ENCODE results near the gene CLSTN3. TPM values are rescaled to one million over a fixed set of nuclear protein-coding genes. Genes with fewer than 3 reads are reported as not detected.

The CLSTN3 gene
- total RNA-seq, 1 donor from 2014 or later: 134 TPM

- peak within 1 kb of the TSS; percentile 98 for H3K27ac Mint-ChIP-seq (ENCODE audit: unreplicated experiment)
- H3K27me3 Mint-ChIP-seq (ENCODE audit: unreplicated experiment): no peaks in the 10 kb centered on the region
- peak within 1 kb of the TSS; percentile 92 for H3K4me3 Mint-ChIP-seq (ENCODE audit: unreplicated experiment)
- peaks cover 6% of the 10 kb centered on the region for H3K36me3 Mint-ChIP-seq (ENCODE audit: low read depth, unreplicated experiment)
- H3K4me1 Mint-ChIP-seq (ENCODE audit: unreplicated experiment): peaks cover 7% of the 10 kb centered on the region
- H3K9me3 Mint-ChIP-seq (ENCODE audit: unreplicated experiment): no peaks in the 10 kb centered on the region
- DNase-seq (ENCODE audit: low spot score): peak; percentile 96
- TF ChIP-seq CTCF (IDR thresholded peaks at IDR 0.05; ENCODE audit: unreplicated experiment): peak; percentile 92
These were observed 21.2 kb upstream of the CLSTN3 start, which contains the start of gene C1RL for GRCh38 chr12:7108796-7109571. TSS of gene C1RL (minus strand) at chr12:7109214. CDS start at chr12:7109180, 34 bp downstream.

- H3K9me3 Mint-ChIP-seq (ENCODE audit: unreplicated experiment): no peaks in the 10 kb centered on the region
- TF ChIP-seq CTCF (IDR thresholded peaks at IDR 0.05; ENCODE audit: unreplicated experiment): no peak
- H3K27ac Mint-ChIP-seq (ENCODE audit: unreplicated experiment): no peak overlapping the region
- no peaks in the 10 kb centered on the region for H3K27me3 Mint-ChIP-seq (ENCODE audit: unreplicated experiment)
- DNase-seq (ENCODE audit: low spot score): no peak
- H3K36me3 Mint-ChIP-seq (ENCODE audit: low read depth, unreplicated experiment): peaks cover 7% of the 10 kb centered on the region
- H3K4me1 Mint-ChIP-seq (ENCODE audit: unreplicated experiment): peaks cover 7% of the 10 kb centered on the region
- peak overlapping the region; percentile 92 for H3K4me3 Mint-ChIP-seq (ENCODE audit: unreplicated experiment)
These were observed 20.6 kb upstream of the CLSTN3 start for GRCh38 chr12:7109572-7109920.

- no peak overlapping the region for H3K4me3 Mint-ChIP-seq (ENCODE audit: unreplicated experiment)
- H3K36me3 Mint-ChIP-seq (ENCODE audit: low read depth, unreplicated experiment): peaks cover 14% of the 10 kb centered on the region
- peaks cover 2% of the 10 kb centered on the region for H3K27me3 Mint-ChIP-seq (ENCODE audit: unreplicated experiment)
- no peak for DNase-seq (ENCODE audit: low spot score)
- H3K4me1 Mint-ChIP-seq (ENCODE audit: unreplicated experiment): peaks cover 7% of the 10 kb centered on the region
- H3K9me3 Mint-ChIP-seq (ENCODE audit: unreplicated experiment): no peaks in the 10 kb centered on the region
- TF ChIP-seq CTCF (IDR thresholded peaks at IDR 0.05; ENCODE audit: unreplicated experiment): no peak
- no peak overlapping the region for H3K27ac Mint-ChIP-seq (ENCODE audit: unreplicated experiment)
These were observed 19.5 kb upstream of the CLSTN3 start for GRCh38 chr12:7110661-7111060.

- Mint-ChIP-seq H3K9me3 (ENCODE audit: unreplicated experiment) (no peaks in the 10 kb centered on the region), H3K27me3 (ENCODE audit: unreplicated experiment) (peaks cover 2% of the 10 kb centered on the region), H3K4me3 (ENCODE audit: unreplicated experiment) (no peak overlapping the region), H3K36me3 (ENCODE audit: low read depth, unreplicated experiment) (peaks cover 14% of the 10 kb centered on the region), H3K27ac (ENCODE audit: unreplicated experiment) (no peak overlapping the region), H3K4me1 (ENCODE audit: unreplicated experiment) (peaks cover 7% of the 10 kb centered on the region)
- no peak for DNase-seq (ENCODE audit: low spot score)
- TF ChIP-seq CTCF (IDR thresholded peaks at IDR 0.05; ENCODE audit: unreplicated experiment): no peak
These were observed 18.1 kb upstream of the CLSTN3 start for GRCh38 chr12:7112041-7112440.

GRCh38 chr12:7113389-7113871 is 16.7 kb upstream of the CLSTN3 start:
- Mint-ChIP-seq H3K9me3 (ENCODE audit: unreplicated experiment) (no peaks in the 10 kb centered on the region), H3K4me1 (ENCODE audit: unreplicated experiment) (peaks cover 3% of the 10 kb centered on the region), H3K27ac (ENCODE audit: unreplicated experiment) (no peak overlapping the region), H3K36me3 (ENCODE audit: low read depth, unreplicated experiment) (peaks cover 18% of the 10 kb centered on the region), H3K4me3 (ENCODE audit: unreplicated experiment) (no peak overlapping the region), H3K27me3 (ENCODE audit: unreplicated experiment) (peaks cover 4% of the 10 kb centered on the region)
- DNase-seq (ENCODE audit: low spot score): peak; percentile 30
- TF ChIP-seq CTCF (IDR thresholded peaks at IDR 0.05; ENCODE audit: unreplicated experiment): peak; percentile 90
